ENCODE results near the gene ANXA1. TPM values are rescaled to one million over a fixed set of nuclear protein-coding genes. Genes with fewer than 3 reads are reported as not detected.
A peak's percentile ranks its signal among the peaks of the same experiment; 100 is the strongest.

Gene ANXA1
- total and polyA plus RNA-seq, 2 experiments from 2014 or later, result 1,002 to 1,010 TPM

- peaks cover 38% of the 10 kb centered on the region for H3K36me3 ChIP-seq (ENCODE audit: low read depth)
- in situ Hi-C loops (cut with MboI), result no loop called here
- H3K4me1 ChIP-seq (ENCODE audit: insufficient read depth), result peaks cover 64% of the 10 kb centered on the region
- H3K9me2 ChIP-seq (ENCODE audit: insufficient read depth), result no peaks in the 10 kb centered on the region
- no peak for TF ChIP-seq EZH2phosphoT487 (IDR thresholded peaks at IDR 0.05; ENCODE audit: insufficient read depth, low read depth)
- TF ChIP-seq EZH2 (IDR thresholded peaks at IDR 0.05; ENCODE audit: insufficient read depth, poor library complexity, severe bottlenecking), result no peak
- H3K79me2 ChIP-seq (ENCODE audit: insufficient read depth), result peaks cover 95% of the 10 kb centered on the region
- no peaks in the 10 kb centered on the region for H3K9me3 ChIP-seq (ENCODE audit: low read depth)
- peak overlapping the region; percentile 99 for H3K9ac ChIP-seq
- H2AFZ ChIP-seq, result no peak overlapping the region
- WGBS, 2 experiments (ENCODE audit: low coverage in 1 of 2, low lambda C conversion rate in 2 of 2, missing lambda C conversion rate in 2 of 2), result 65 to 72% methylated on average over 8 of the region's 8 CpGs
- no peaks in the 10 kb centered on the region for H3K27me3 ChIP-seq (replicated peaks; ENCODE audit: insufficient read depth)
- no peak for DNase-seq
- peak overlapping the region; percentile 100 for H3K4me3 ChIP-seq
- H4K20me1 ChIP-seq (ENCODE audit: insufficient read depth), result peaks cover 39% of the 10 kb centered on the region
- peaks cover 78% of the 10 kb centered on the region for H3F3A ChIP-seq (ENCODE audit: insufficient read depth)
- H3K4me2 ChIP-seq (ENCODE audit: unreplicated experiment), result peak overlapping the region; percentile 89
- peak overlapping the region; percentile 99 for H3K27ac ChIP-seq
Measured at GRCh38 chr9:73154271-73154670, 2.6 kb downstream of the ANXA1 start.

GRCh38 chr9:73154722-73155121 lies 3.1 kb downstream of the ANXA1 start:
- Histone ChIP-seq H3K79me2 (ENCODE audit: insufficient read depth) (peaks cover 99% of the 10 kb centered on the region), H3K27ac (peak overlapping the region; percentile 99), H3K4me1 (ENCODE audit: insufficient read depth) (peaks cover 61% of the 10 kb centered on the region), H2AFZ (no peak overlapping the region), H3K9ac (peak overlapping the region; percentile 99), H4K20me1 (ENCODE audit: insufficient read depth) (peaks cover 39% of the 10 kb centered on the region), H3K27me3 (replicated peaks; ENCODE audit: insufficient read depth) (no peaks in the 10 kb centered on the region), H3K9me3 (ENCODE audit: low read depth) (no peaks in the 10 kb centered on the region), H3K36me3 (ENCODE audit: low read depth) (peaks cover 42% of the 10 kb centered on the region), H3F3A (ENCODE audit: insufficient read depth) (peaks cover 76% of the 10 kb centered on the region), H3K4me3 (peak overlapping the region; percentile 100), H3K9me2 (ENCODE audit: insufficient read depth) (no peaks in the 10 kb centered on the region), H3K4me2 (ENCODE audit: unreplicated experiment) (peak overlapping the region; percentile 89)
- in situ Hi-C loops (cut with MboI), result no loop called here
- WGBS, 2 experiments (ENCODE audit: low coverage in 1 of 2, low lambda C conversion rate in 2 of 2, missing lambda C conversion rate in 2 of 2), result 79 to 83% methylated on average over 2 of the region's 2 CpGs
- DNase-seq, result peak; percentile 43
- TF ChIP-seq EZH2 (IDR thresholded peaks at IDR 0.05; ENCODE audit: insufficient read depth, poor library complexity, severe bottlenecking), result no peak
- no peak for TF ChIP-seq EZH2phosphoT487 (IDR thresholded peaks at IDR 0.05; ENCODE audit: insufficient read depth, low read depth)

GRCh38 chr9:73155377-73155776 lies 3.7 kb downstream of the ANXA1 start:
- H2AFZ ChIP-seq, result no peak overlapping the region
- no peaks in the 10 kb centered on the region for H3K9me3 ChIP-seq (ENCODE audit: low read depth)
- no peaks in the 10 kb centered on the region for H3K9me2 ChIP-seq (ENCODE audit: insufficient read depth)
- in situ Hi-C loops (cut with MboI), result no loop called here
- peaks cover 99% of the 10 kb centered on the region for H3K79me2 ChIP-seq (ENCODE audit: insufficient read depth)
- peaks cover 49% of the 10 kb centered on the region for H3K36me3 ChIP-seq (ENCODE audit: low read depth)
- peaks cover 76% of the 10 kb centered on the region for H3F3A ChIP-seq (ENCODE audit: insufficient read depth)
- TF ChIP-seq EZH2phosphoT487 (IDR thresholded peaks at IDR 0.05; ENCODE audit: insufficient read depth, low read depth), result no peak
- TF ChIP-seq EZH2 (IDR thresholded peaks at IDR 0.05; ENCODE audit: insufficient read depth, poor library complexity, severe bottlenecking), result no peak
- peak overlapping the region; percentile 99 for H3K27ac ChIP-seq
- peaks cover 55% of the 10 kb centered on the region for H3K4me1 ChIP-seq (ENCODE audit: insufficient read depth)
- peak; percentile 43 for DNase-seq
- H4K20me1 ChIP-seq (ENCODE audit: insufficient read depth), result peaks cover 39% of the 10 kb centered on the region
- H3K9ac ChIP-seq, result peak overlapping the region; percentile 99
- peak overlapping the region; percentile 89 for H3K4me2 ChIP-seq (ENCODE audit: unreplicated experiment)
- H3K27me3 ChIP-seq (replicated peaks; ENCODE audit: insufficient read depth), result no peaks in the 10 kb centered on the region
- H3K4me3 ChIP-seq, result peak overlapping the region; percentile 100
- 15 to 19% methylated on average over 3 of the region's 3 CpGs for WGBS, 2 experiments (ENCODE audit: low coverage in 1 of 2, low lambda C conversion rate in 2 of 2, missing lambda C conversion rate in 2 of 2)

GRCh38 chr9:73155968-73156864 lies 4.6 kb downstream of the ANXA1 start:
- Histone ChIP-seq H3K27ac (peak overlapping the region; percentile 99), H3K27me3 (replicated peaks; ENCODE audit: insufficient read depth) (no peaks in the 10 kb centered on the region), H2AFZ (no peak overlapping the region), H3K36me3 (ENCODE audit: low read depth) (peaks cover 57% of the 10 kb centered on the region), H3K9me2 (ENCODE audit: insufficient read depth) (no peaks in the 10 kb centered on the region), H3K9me3 (ENCODE audit: low read depth) (no peaks in the 10 kb centered on the region), H3K4me1 (ENCODE audit: insufficient read depth) (peaks cover 46% of the 10 kb centered on the region), H3K79me2 (ENCODE audit: insufficient read depth) (peaks cover 99% of the 10 kb centered on the region), H3K9ac (peak overlapping the region; percentile 99), H3K4me3 (peak overlapping the region; percentile 100), H3K4me2 (ENCODE audit: unreplicated experiment) (peak overlapping the region; percentile 89), H4K20me1 (ENCODE audit: insufficient read depth) (peaks cover 39% of the 10 kb centered on the region), H3F3A (ENCODE audit: insufficient read depth) (peaks cover 78% of the 10 kb centered on the region)
- DNase-seq, result no peak
- WGBS, 2 experiments (ENCODE audit: low coverage in 1 of 2, low lambda C conversion rate in 2 of 2, missing lambda C conversion rate in 2 of 2), result 73 to 77% methylated on average over 4 of the region's 4 CpGs
- in situ Hi-C loops (cut with MboI), result no loop called here
- TF ChIP-seq EZH2 (IDR thresholded peaks at IDR 0.05; ENCODE audit: insufficient read depth, poor library complexity, severe bottlenecking), result no peak
- TF ChIP-seq EZH2phosphoT487 (IDR thresholded peaks at IDR 0.05; ENCODE audit: insufficient read depth, low read depth), result no peak
